ENCODE measurements around the gene ARMH3.

Gene ARMH3

GRCh38 chr10:101812606-101813005 is 243.4 kb downstream of the ARMH3 start:
- in situ Hi-C loops (cut with MboI; ENCODE audit: low sequenced_read_pairs), result no loop called here

- in situ Hi-C loops (cut with MboI; ENCODE audit: low sequenced_read_pairs), result no loop called here
These were observed 248.8 kb downstream of the ARMH3 start for GRCh38 chr10:101807158-101807557.

DNA sequence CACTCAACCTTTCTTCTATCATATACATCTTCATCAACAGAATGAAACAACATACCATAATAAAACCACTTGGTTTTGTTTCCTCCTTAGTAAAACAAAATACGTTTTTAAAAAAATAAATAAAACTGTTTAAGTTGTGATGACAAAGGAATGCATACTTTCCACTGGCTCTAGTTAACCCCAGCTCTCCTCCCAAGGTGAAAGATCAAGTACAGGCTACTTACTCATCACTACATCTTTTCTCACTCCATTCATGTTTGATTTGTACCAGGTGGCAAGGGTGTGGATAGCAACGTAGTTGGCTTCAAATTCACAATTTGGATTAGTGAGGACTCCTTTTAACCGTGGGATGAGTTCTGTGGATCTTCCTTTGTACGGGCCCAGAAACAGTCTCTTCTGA is 252.5 kb downstream of the ARMH3 start:
- in situ Hi-C loops (cut with MboI; ENCODE audit: low sequenced_read_pairs), result no loop called here

GRCh38 chr10:101797403-101798059 is 258.4 kb downstream of the ARMH3 start:
- in situ Hi-C loops (cut with MboI; ENCODE audit: low sequenced_read_pairs), result no loop called here

Data from HL-60/S4 treated with retinoic acid at 250 ng/mL for 4 days and 3 days (cell line).